Activated naive CD4-positive, alpha-beta T cell treated with anti-CD3 and anti-CD28 coated beads, Interleukin-2, amount 10 ng/mL, durations not matched to agents 7 days and 5 days (primary cell): ENCODE data around the gene SUMO2.
"Not testable (repeated sequence)": the region's sequence is repeated elsewhere in the genome, so short reads cannot be mapped to it uniquely, and the experiment has no call there.

Experiments
- CTCF ChIA-PET: fragments of 350-600 bp; sonication (Branson Sonifier 250); formaldehyde crosslinking; loops from one replicate; lab custom pipeline; 2021; ENCODE audit warnings: antibody characterized with exemption; lab: Charles Lee
- DNase-seq: peaks from one replicate; pipeline ENCODE4 v3.0.0-alpha.2; 2020
- H3K27ac Mint-ChIP-seq: one replicate; pipeline ENCODE4 v1.8.0; 2021; ENCODE audit warnings: mild to moderate bottlenecking, moderate library complexity, mixed read lengths
- H3K27me3 Mint-ChIP-seq: one replicate; pipeline ENCODE4 v1.8.0; 2021; ENCODE audit warnings: mild to moderate bottlenecking, mixed read lengths
- H3K36me3 Mint-ChIP-seq: one replicate; pipeline ENCODE4 v1.8.0; 2021; ENCODE audit warnings: mixed read lengths
- H3K4me1 Mint-ChIP-seq: one replicate; pipeline ENCODE4 v1.8.0; 2021; ENCODE audit warnings: mixed read lengths
- H3K4me3 Mint-ChIP-seq: one replicate; pipeline ENCODE4 v1.8.0; 2021; ENCODE audit warnings: mild to moderate bottlenecking, moderate library complexity, mixed read lengths
- H3K9me3 Mint-ChIP-seq: one replicate; pipeline ENCODE4 v1.8.0; 2021; ENCODE audit warnings: mixed read lengths

The SUMO2 gene

GRCh38 chr17:75182569-75183436 is at the start of gene SUMO2:
TSS of gene SUMO2 (minus strand) at chr17:75182959. CDS start at chr17:75182834, 125 bp downstream.
- CTCF ChIA-PET, result interaction anchor here (1.0 to 2.5 kb wide), 4 partner anchors 11 to 69 kb away, joined by 3 to 16 read pairs (median 5); partner anchors contain the start of gene JPT1
- peak within 1 kb of the TSS; percentile 94 for H3K4me3 Mint-ChIP-seq
- H3K4me1 Mint-ChIP-seq, result peaks cover 44% of the 10 kb centered on the region
- H3K27ac Mint-ChIP-seq, result peak within 1 kb of the TSS; percentile 100
- H3K36me3 Mint-ChIP-seq, result peaks cover 34% of the 10 kb centered on the region
- no peaks in the 10 kb centered on the region for H3K27me3 Mint-ChIP-seq
- peak; percentile 95 for DNase-seq
- H3K9me3 Mint-ChIP-seq, result no peaks in the 10 kb centered on the region

DNA sequence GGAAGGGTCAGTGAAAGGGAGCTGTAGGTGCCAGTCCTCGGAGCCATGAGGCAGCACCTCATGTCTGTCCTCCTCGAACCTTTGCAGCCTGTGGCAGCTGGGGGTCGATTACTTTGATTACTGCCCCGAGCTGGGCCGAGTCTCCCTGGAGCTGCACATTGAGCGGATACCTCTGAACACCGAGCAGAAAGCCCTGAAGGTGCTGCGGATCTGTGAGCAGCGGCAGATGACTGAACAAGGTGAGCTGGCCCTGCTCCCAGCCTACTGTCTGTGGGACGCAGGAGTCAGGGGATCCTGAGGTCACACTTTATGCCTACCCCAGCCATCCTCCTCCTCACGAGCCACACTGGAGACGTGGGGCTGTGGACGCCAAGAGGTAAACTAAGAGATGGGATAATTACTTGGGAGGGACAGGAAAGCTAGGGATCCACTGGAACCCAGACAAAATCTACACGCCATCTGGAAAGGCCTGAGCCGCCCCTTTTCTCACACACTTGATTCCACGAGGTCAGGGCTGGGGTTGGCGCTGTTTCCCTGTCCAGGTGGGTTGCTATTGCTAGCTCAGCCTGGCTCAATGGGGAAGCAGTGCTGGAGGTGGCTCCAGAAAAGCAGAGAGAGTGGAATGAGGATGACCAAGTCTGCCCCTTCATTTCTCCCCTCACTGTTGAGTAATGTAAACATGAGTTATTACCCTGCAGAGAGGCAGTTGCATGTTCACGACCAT is 49.1 kb upstream of the SUMO2 start:
- Mint-ChIP-seq H3K4me3 (no peak overlapping the region), H3K36me3 (peaks cover 59% of the 10 kb centered on the region), H3K27ac (no peak overlapping the region), H3K4me1 (no peaks in the 10 kb centered on the region), H3K9me3 (no peaks in the 10 kb centered on the region), H3K27me3 (no peaks in the 10 kb centered on the region)
- no peak for DNase-seq
- CTCF ChIA-PET, result interaction anchor here (0.7 to 2.5 kb wide), 3 partner anchors 8 to 118 kb away, joined by 3 to 11 read pairs (median 5); no protein-coding TSS in a partner anchor

- CTCF ChIA-PET, result interaction anchor here (1.0 to 2.5 kb wide), 3 partner anchors 9 to 19 kb away, joined by 3 to 11 read pairs (median 4); no protein-coding TSS in a partner anchor
- Mint-ChIP-seq H3K9me3 (no peaks in the 10 kb centered on the region), H3K27me3 (no peaks in the 10 kb centered on the region), H3K27ac (no peak overlapping the region), H3K36me3 (peaks cover 54% of the 10 kb centered on the region), H3K4me1 (no peaks in the 10 kb centered on the region), H3K4me3 (no peak overlapping the region)
- DNase-seq, result no peak
These were observed 48.3 kb upstream of the SUMO2 start for GRCh38 chr17:75231071-75231470.

GRCh38 chr17:75228847-75229246 is 46.1 kb upstream of the SUMO2 start:
- Mint-ChIP-seq H3K36me3 (peaks cover 51% of the 10 kb centered on the region), H3K27ac (no peak overlapping the region), H3K4me3 (no peak overlapping the region), H3K4me1 (no peaks in the 10 kb centered on the region), H3K9me3 (no peaks in the 10 kb centered on the region), H3K27me3 (no peaks in the 10 kb centered on the region)
- CTCF ChIA-PET, result interaction anchor here (1.7 to 2.3 kb wide), 3 partner anchors 9 to 42 kb away, joined by 5 to 6 read pairs (median 6); partner anchors contain the start of gene MIF4GD
- no peak for DNase-seq

DNA sequence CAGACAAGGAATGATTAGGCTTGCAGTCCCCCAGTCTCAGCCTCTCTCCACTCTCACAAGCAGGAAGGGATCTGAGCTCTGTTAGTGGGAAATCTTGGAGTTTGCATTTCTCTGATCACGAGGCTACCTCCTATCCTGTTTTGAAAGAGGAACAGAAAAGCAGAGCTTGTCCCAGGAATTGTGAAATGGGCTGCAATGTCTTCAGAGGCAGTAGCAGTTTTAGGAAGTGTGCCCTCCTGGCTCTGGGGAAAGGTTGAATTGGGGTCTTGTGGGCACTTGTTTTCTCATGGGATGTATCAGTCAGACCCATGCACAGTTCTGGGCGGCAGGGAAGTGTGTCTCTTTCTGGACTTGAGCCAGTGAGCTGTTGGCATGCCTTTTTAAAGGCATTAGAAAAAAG is 45.5 kb upstream of the SUMO2 start:
- H3K36me3 Mint-ChIP-seq, result peaks cover 53% of the 10 kb centered on the region
- no peaks in the 10 kb centered on the region for H3K4me1 Mint-ChIP-seq
- H3K27ac Mint-ChIP-seq, result no peak overlapping the region
- no peak for DNase-seq
- H3K4me3 Mint-ChIP-seq, result no peak overlapping the region
- CTCF ChIA-PET, result interaction anchor here (1.7 to 2.3 kb wide), 3 partner anchors 10 to 43 kb away, joined by 5 to 6 read pairs (median 6); partner anchors contain the start of gene MIF4GD
- no peaks in the 10 kb centered on the region for H3K9me3 Mint-ChIP-seq
- no peaks in the 10 kb centered on the region for H3K27me3 Mint-ChIP-seq

DNA sequence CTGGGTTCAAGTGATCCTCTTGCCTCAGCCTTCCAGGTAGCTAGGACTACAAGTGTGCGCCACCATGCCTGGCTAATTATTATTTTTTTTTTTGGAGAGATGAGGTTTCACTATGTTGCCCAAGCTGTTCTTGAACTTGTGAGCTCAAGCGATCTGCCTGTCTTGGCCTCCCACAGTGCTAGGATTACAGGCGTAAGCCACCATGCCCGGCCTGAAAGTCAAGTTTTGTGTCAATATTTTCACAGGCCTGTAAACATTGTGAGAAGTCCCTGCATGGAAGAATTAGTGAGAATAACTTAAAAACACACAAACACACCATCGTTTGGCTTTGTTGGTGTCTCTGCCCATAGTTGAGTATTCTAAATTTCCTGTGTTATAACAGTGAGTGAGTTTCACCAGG is 45.0 kb upstream of the SUMO2 start:
- Mint-ChIP-seq H3K4me3 (no peak overlapping the region), H3K9me3 (no peaks in the 10 kb centered on the region), H3K36me3 (peaks cover 51% of the 10 kb centered on the region), H3K27ac (no peak overlapping the region), H3K27me3 (no peaks in the 10 kb centered on the region), H3K4me1 (no peaks in the 10 kb centered on the region)
- no peak for DNase-seq
- CTCF ChIA-PET, result interaction anchor here (1.7 kb wide), 2 partner anchors 10 to 12 kb away, joined by 5 to 6 read pairs; no protein-coding TSS in a partner anchor

GRCh38 chr17:75225016-75225415 is 42.3 kb upstream of the SUMO2 start:
- H3K4me3 Mint-ChIP-seq, result no peak overlapping the region
- H3K36me3 Mint-ChIP-seq, result peaks cover 34% of the 10 kb centered on the region
- DNase-seq, result no peak
- no peaks in the 10 kb centered on the region for H3K27me3 Mint-ChIP-seq
- CTCF ChIA-PET, result interaction anchor here (1.8 kb wide), 1 partner anchor 15 kb away, joined by 6 read pairs; no protein-coding TSS in a partner anchor
- peak overlapping the region; percentile 62 for H3K27ac Mint-ChIP-seq
- no peaks in the 10 kb centered on the region for H3K4me1 Mint-ChIP-seq
- H3K9me3 Mint-ChIP-seq, result no peaks in the 10 kb centered on the region

DNA sequence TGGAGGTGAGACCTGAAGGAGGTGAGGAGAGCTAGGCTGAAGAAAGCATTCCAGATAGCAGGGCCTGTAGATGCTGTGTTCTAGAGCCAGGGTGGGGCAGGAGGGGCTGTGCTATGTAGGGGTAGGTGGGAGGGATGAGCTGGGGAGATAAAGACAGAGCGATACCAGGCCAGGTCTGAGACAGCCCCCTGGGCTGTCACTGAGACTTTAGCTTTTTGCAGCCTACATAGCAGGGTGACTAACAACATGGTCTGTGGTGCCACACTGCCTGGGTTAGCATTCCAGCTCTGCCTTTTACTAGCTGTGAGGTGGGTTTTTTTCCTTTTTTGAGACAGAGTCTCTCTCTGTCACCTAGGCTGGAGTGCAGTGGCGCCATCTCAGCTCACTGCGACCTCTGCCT is 37.1 kb upstream of the SUMO2 start:
- Mint-ChIP-seq H3K36me3 (peaks cover 44% of the 10 kb centered on the region), H3K27me3 (no peaks in the 10 kb centered on the region), H3K9me3 (no peaks in the 10 kb centered on the region), H3K4me3 (no peak overlapping the region), H3K4me1 (no peaks in the 10 kb centered on the region), H3K27ac (no peak overlapping the region)
- DNase-seq, result no peak
- CTCF ChIA-PET, result interaction anchor here (0.9 to 3.1 kb wide), 4 partner anchors 17 to 51 kb away, joined by 3 to 15 read pairs (median 4); partner anchors contain the start of gene MIF4GD

- no peak for DNase-seq
- Mint-ChIP-seq H3K4me3 (no peak overlapping the region), H3K27ac (no peak overlapping the region), H3K27me3 (no peaks in the 10 kb centered on the region), H3K36me3 (peaks cover 44% of the 10 kb centered on the region), H3K9me3 (no peaks in the 10 kb centered on the region), H3K4me1 (no peaks in the 10 kb centered on the region)
- CTCF ChIA-PET, result interaction anchor here (1.0 to 3.1 kb wide), 2 partner anchors 18 to 21 kb away, joined by 3 to 15 read pairs; no protein-coding TSS in a partner anchor
These were observed 35.4 kb upstream of the SUMO2 start for GRCh38 chr17:75218131-75218530.

DNA sequence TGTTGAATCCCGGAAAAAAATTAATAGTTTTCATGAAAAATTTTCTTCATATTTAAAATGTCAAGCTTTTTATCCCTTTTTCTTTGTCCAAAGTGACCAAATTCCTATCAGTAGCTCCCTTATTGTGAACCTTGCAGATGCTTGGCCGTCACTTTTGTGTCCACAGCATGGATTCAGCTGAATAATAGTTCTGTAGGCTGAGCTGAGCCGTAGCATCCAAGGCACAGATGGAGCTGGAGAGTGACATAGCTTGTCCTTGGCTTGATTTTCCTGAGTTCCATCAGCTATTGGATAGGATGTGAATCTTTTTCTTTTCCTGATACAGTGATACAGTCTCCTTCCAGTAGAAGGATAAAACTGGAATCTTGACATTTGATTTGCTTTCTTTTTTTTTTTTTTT is 26.3 kb upstream of the SUMO2 start:
- Mint-ChIP-seq H3K4me1 (peaks cover 31% of the 10 kb centered on the region), H3K27me3 (no peaks in the 10 kb centered on the region), H3K9me3 (no peaks in the 10 kb centered on the region), H3K4me3 (no peak overlapping the region), H3K36me3 (peaks cover 28% of the 10 kb centered on the region), H3K27ac (no peak overlapping the region)
- DNase-seq, result no peak
- CTCF ChIA-PET, result interaction anchor here (0.7 to 1.3 kb wide), 4 partner anchors 61 to 247 kb away, joined by 3 to 5 read pairs (median 3); partner anchors contain the start of gene MIF4GD

- Mint-ChIP-seq H3K9me3 (no peaks in the 10 kb centered on the region), H3K36me3 (peaks cover 26% of the 10 kb centered on the region), H3K4me3 (peak overlapping the region; percentile 29), H3K27me3 (no peaks in the 10 kb centered on the region), H3K4me1 (peaks cover 36% of the 10 kb centered on the region), H3K27ac (no peak overlapping the region)
- no peak for DNase-seq
- CTCF ChIA-PET, result interaction anchor here (0.7 to 1.3 kb wide), 3 partner anchors 62 to 246 kb away, joined by 3 to 5 read pairs (median 3); partner anchors contain the start of gene MIF4GD
These were observed 25.4 kb upstream of the SUMO2 start for GRCh38 chr17:75208161-75208560.

DNA sequence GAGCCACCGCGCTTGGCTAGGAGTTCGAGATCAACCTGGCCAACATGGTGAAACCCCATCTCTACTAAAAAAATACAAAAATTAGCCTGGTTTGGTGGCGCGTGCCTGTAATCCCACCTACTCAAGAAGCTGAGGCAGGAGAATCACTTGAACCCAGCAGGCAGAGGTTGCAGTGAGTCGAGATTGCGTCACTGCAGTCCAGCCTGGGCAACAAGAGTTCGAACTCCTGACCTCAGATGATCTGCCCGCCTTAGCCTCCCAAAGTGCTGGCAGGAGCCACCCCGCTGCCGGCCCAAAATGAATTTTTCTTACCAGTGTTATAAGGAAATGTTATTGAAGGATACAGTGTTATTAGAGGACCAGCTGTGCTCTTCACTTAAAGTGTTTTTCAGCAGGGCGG is 25.0 kb upstream of the SUMO2 start:
- Mint-ChIP-seq H3K9me3 (no peaks in the 10 kb centered on the region), H3K27me3 (no peaks in the 10 kb centered on the region), H3K4me3 (peak overlapping the region; percentile 29), H3K27ac (no peak overlapping the region), H3K4me1 (peaks cover 36% of the 10 kb centered on the region), H3K36me3 (peaks cover 26% of the 10 kb centered on the region)
- CTCF ChIA-PET, result interaction anchor here (1.3 kb wide), 1 partner anchor 94 kb away, joined by 3 read pairs; no protein-coding TSS in a partner anchor
- no peak for DNase-seq

DNA sequence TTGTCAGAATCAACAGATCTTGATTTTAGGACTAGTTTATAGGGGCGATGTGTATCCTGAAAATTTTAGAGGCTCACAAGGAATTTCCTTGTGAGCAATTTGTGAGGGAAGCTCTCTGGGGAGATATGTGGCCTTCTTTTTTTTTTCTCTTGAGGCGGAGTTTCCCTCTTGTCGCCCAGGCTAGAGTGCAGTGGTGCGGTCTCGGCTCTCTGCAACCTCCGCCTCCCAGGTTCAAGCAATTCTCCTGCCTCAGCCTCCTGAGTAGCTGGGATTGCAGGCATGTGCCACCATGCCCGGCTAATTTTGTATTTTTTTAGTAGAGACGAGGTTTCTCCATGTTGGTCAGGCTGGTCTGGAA is 24.3 kb upstream of the SUMO2 start:
- Mint-ChIP-seq H3K4me1 (peaks cover 36% of the 10 kb centered on the region), H3K36me3 (peaks cover 25% of the 10 kb centered on the region), H3K4me3 (peak overlapping the region; percentile 95), H3K27ac (peak overlapping the region; percentile 55)
- H3K27me3 Mint-ChIP-seq, CTCF ChIA-PET, H3K9me3 Mint-ChIP-seq, DNase-seq: not testable (repeated sequence)

GRCh38 chr17:75205793-75206163 is 23.0 kb upstream of the SUMO2 start:
- Mint-ChIP-seq H3K27ac (peak overlapping the region; percentile 99), H3K4me3 (peak overlapping the region; percentile 95), H3K36me3 (peaks cover 19% of the 10 kb centered on the region), H3K9me3 (no peaks in the 10 kb centered on the region), H3K27me3 (no peaks in the 10 kb centered on the region), H3K4me1 (peaks cover 40% of the 10 kb centered on the region)
- CTCF ChIA-PET, result interaction anchor here (0.7 to 2.1 kb wide), 7 partner anchors 11 to 206 kb away, joined by 3 to 10 read pairs (median 4); partner anchors contain the start of gene MIF4GD
- no peak for DNase-seq
